NCI-H2227 (cell line): ENCODE results near the gene PLPPR5.

Experiments used
- DNase-seq: peaks from one replicate; lab custom pipeline; 2025; ENCODE audit not compliant: unreplicated experiment; lab: John Stamatoyannopoulos, UW

PLPPR5 gene

GRCh38 chr1:98860329-98860728 is 144.3 kb downstream of the PLPPR5 start:
- no peak for DNase-seq

GRCh38 chr1:98854137-98854536 is 150.5 kb downstream of the PLPPR5 start:
- no peak for DNase-seq

GRCh38 chr1:98849969-98850636 is 154.6 kb downstream of the PLPPR5 start:
- no peak for DNase-seq

DNA sequence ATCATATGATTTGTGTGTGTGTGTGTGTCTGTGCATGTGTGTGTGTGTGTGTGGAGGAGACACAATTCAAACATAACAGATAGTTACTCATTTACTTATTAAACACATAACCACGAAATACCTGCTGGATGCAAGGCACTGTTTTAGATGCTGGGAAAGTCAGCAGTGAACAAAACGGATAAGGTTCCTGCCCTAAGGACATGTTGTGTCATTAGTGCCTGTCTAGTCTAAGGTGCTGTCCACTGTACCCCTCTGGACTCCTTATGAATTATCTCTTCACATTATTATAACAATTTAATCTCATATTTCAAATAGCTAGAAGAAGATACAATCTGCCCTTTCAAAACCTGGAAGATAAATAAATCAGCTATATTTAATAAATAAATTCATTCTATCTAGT is 162.4 kb downstream of the PLPPR5 start:
- DNase-seq, result no peak
